B cell (primary cell): ENCODE data around the gene MAP2K6. TPM values are rescaled to one million over a fixed set of nuclear protein-coding genes. Genes with fewer than 3 reads are reported as not detected.
A peak's percentile ranks its signal among the peaks of the same experiment; 100 is the strongest.

ENCODE experiments used
- ATAC-seq: fragments of 200-7000 bp; cut with Tn5 transposase; one replicate; pipeline ENCODE4 v1.10.0; 2021; ENCODE audit warnings: low read depth, mild to moderate bottlenecking, moderate number of reproducible peaks, moderate library complexity
- CTCF ChIA-PET: fragments of 350-600 bp; sonication (Branson Sonifier 250); formaldehyde crosslinking; loops from one replicate; lab custom pipeline; 2021; ENCODE audit warnings: antibody characterized with exemption, inconsistent platforms; lab: Charles Lee
- POLR2A ChIA-PET: fragments of 350-600 bp; sonication (Branson Sonifier 250); formaldehyde crosslinking; loops from one replicate; lab custom pipeline; 2021; ENCODE audit warnings: antibody characterized with exemption; lab: Charles Lee
- DNase-seq: peaks from one replicate; pipeline ENCODE4 v3.0.0; 2013
- H2AFZ ChIP-seq: 2 replicates; pipeline ENCODE4 v1.6.1; 2012; ENCODE audit warnings: mild to moderate bottlenecking, low read depth, low read length; ENCODE audit not compliant: insufficient read depth, poor library complexity, severe bottlenecking
- H3K27ac ChIP-seq, 2 donors: 1 replicate in 1 of 2; 2 replicates in 1 of 2; pipeline ENCODE4 v1.5.1; 2012 to 2013; ENCODE audit warnings: low read length in 2 of 2, mild to moderate bottlenecking in 2 of 2, moderate library complexity in 1 of 2
- H3K27me3 ChIP-seq, 4 experiments: fragments of 200-600 bp in 1 of 4; sonication (generic) in 1 of 4; replicated peaks in 1 of 4; 1 replicate in 2 of 4; 2 replicates in 2 of 4; pipeline versions ENCODE4 v1.6.1 to v1.7.0; 2013 to 2016; ENCODE audit warnings: low read length in 3 of 4, mild to moderate bottlenecking in 2 of 4, mixed read lengths in 1 of 4, moderate library complexity in 1 of 4; ENCODE audit not compliant: insufficient read depth in 4 of 4, control insufficient read depth in 3 of 4; ENCODE audit errors: control extremely low read depth in 1 of 4
- H3K36me3 ChIP-seq, 2 experiments: replicated peaks in 1 of 2; 1 replicate in 1 of 2; 2 replicates in 1 of 2; pipeline versions ENCODE4 v1.6.1 to v1.7.1; 2013; ENCODE audit warnings: low read length in 1 of 2; ENCODE audit not compliant: insufficient read depth in 2 of 2, control insufficient read depth in 1 of 2; ENCODE audit errors: control extremely low read depth in 1 of 2, extremely low read depth in 1 of 2
- H3K4me1 ChIP-seq, 2 donors: fragments of 200-600 bp in 1 of 2; sonication (generic) in 1 of 2; 1 replicate in 1 of 2; 2 replicates in 1 of 2; pipeline versions ENCODE4 v1.5.1 to v1.6.1; 2013 to 2017; ENCODE audit warnings: low read length in 2 of 2; ENCODE audit not compliant: control insufficient read depth in 2 of 2, insufficient read depth in 2 of 2
- H3K4me2 ChIP-seq: replicated peaks from 2 replicates; pipeline ENCODE3; 2012; ENCODE audit warnings: mild to moderate bottlenecking, low read depth, low read length; ENCODE audit not compliant: poor library complexity, severe bottlenecking
- H3K4me3 ChIP-seq, 5 experiments: fragments of 200-600 bp in 1 of 5; sonication (generic) in 1 of 5; 1 replicate in 3 of 5; 2 replicates in 2 of 5; pipeline versions ENCODE4 v1.5.1 to v1.7.0; 2011 to 2016; ENCODE audit warnings: low read length in 4 of 5, mild to moderate bottlenecking in 4 of 5, low read depth in 2 of 5, control low read depth in 1 of 5, moderate library complexity in 1 of 5; ENCODE audit not compliant: insufficient read depth in 1 of 5; ENCODE audit errors: control extremely low read depth in 1 of 5, extremely low read depth in 1 of 5
- H3K79me2 ChIP-seq: fragments of 200-600 bp; sonication (generic); one replicate; pipeline ENCODE4 v1.6.0; 2016; ENCODE audit warnings: low read length; ENCODE audit not compliant: control insufficient read depth, insufficient read depth
- H3K9ac ChIP-seq: fragments of 200-600 bp; sonication (generic); 2 replicates; pipeline ENCODE4 v1.6.1; 2017; ENCODE audit warnings: mild to moderate bottlenecking, low read length, moderate library complexity
- H3K9me3 ChIP-seq, 3 donors: one replicate each; pipeline versions ENCODE4 v1.6.1 to v1.7.1; 2013; ENCODE audit warnings: low read length in 2 of 3; ENCODE audit not compliant: control insufficient read depth in 2 of 3, insufficient read depth in 1 of 3; ENCODE audit errors: control extremely low read depth in 1 of 3
- H4K20me1 ChIP-seq: 2 replicates; pipeline ENCODE4 v1.6.0; 2012; ENCODE audit warnings: mild to moderate bottlenecking, low read length; ENCODE audit not compliant: insufficient read depth, control insufficient read depth, poor library complexity, severe bottlenecking
- H3K27ac Mint-ChIP-seq: one replicate; pipeline ENCODE4 v1.8.0; 2021; ENCODE audit warnings: mixed read lengths
- H3K27me3 Mint-ChIP-seq: one replicate; pipeline ENCODE4 v1.8.0; 2021; ENCODE audit warnings: mixed read lengths
- H3K4me1 Mint-ChIP-seq: one replicate; pipeline ENCODE4 v1.8.0; 2021; ENCODE audit warnings: mixed read lengths
- H3K4me3 Mint-ChIP-seq: one replicate; pipeline ENCODE4 v1.8.0; 2021; ENCODE audit warnings: mixed read lengths
- H3K9me3 Mint-ChIP-seq: one replicate; pipeline ENCODE4 v1.8.0; 2022; ENCODE audit warnings: mixed read lengths; ENCODE audit not compliant: insufficient read depth
- EZH2 ChIP-seq: IDR thresholded peaks from 2 replicates; pipeline ENCODE4 v1.6.1; 2012; ENCODE audit warnings: borderline replicate concordance, low read depth, mild to moderate bottlenecking, moderate library complexity, low read length; ENCODE audit not compliant: insufficient read depth, poor library complexity, severe bottlenecking
- WGBS: methylation state at CpG from one replicate; pipeline ENCODE4 v1.1.5; 2013; ENCODE audit warnings: missing lambda C conversion rate; ENCODE audit not compliant: insufficient coverage; 5-methylcytosine and 5-hydroxymethylcytosine counted together
- intact Hi-C: fragments of 100-400 bp; cut with micrococcal nuclease; formaldehyde crosslinking; loops from one replicate; pipeline ENCODE4 v1.10.0; 2022
- polyA plus RNA-seq: library from polyadenylated mRNA; depleted of rRNA; stranded (reverse); fragments of >200 nt; gene quantifications from 2 replicates; pipeline ENCODE4 v1.2.3, GENCODE V29; 2012
- total RNA-seq, 2 donors: library from RNA; stranded (reverse); fragments of 120-200 nt in 1 of 2; gene quantifications; 1 replicate in 1 of 2; 2 replicates in 1 of 2; pipeline versions ENCODE4 v1.2.3 to v1.2.4, GENCODE V29; 2013 to 2022
- TF ChIP-seq, protein P1 (sequence below): fragments of 200-600 bp; IDR thresholded peaks from one replicate; pipeline ENCODE4 v1.8.0; 2022; ENCODE audit warnings: antibody characterized with exemption, mild to moderate bottlenecking

The MAP2K6 gene
- total and polyA plus RNA-seq, 2 donors (not counting 1 experiment from before 2014, with no cell fraction given): 2.4 to 7.7 TPM

DNA sequence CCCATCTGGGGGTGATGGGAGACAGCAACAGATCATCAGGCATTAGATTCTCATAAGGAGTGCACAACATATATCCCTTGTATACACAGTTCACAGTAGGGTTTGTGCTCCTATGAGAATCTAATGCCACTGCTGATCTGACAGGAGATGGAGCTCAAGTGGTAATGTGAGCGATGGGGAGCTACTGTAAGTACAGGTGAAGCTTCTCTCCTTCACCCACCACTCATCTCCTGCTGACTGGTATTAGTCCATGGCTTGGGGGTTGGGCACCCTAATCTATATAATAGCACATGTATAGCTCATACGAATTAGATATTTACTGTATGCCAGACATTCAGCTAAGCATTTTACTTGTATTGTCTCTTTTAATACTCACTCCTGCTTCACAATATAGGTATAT is 101.7 kb downstream of the MAP2K6 start:
- H3K27ac ChIP-seq: no peak overlapping the region
- ATAC-seq (no peak), DNase-seq (no peak)
- peaks cover 0 to 27% (median 15%) of the 10 kb centered on the region in 4 experiments for H3K27me3 ChIP-seq
- no peak overlapping the region for H3K9ac ChIP-seq
- H3K4me1 ChIP-seq: peaks cover 19 to 25% of the 10 kb centered on the region in 2 donors
- no peaks in the 10 kb centered on the region for H4K20me1 ChIP-seq
- POLR2A ChIA-PET: no interaction called here
- Mint-ChIP-seq H3K27ac (no peak overlapping the region), H3K4me3 (peak overlapping the region; percentile 56), H3K4me1 (peaks cover 31% of the 10 kb centered on the region), H3K27me3 (peaks cover 33% of the 10 kb centered on the region), H3K9me3 (no peaks in the 10 kb centered on the region)
- peaks cover 0 to 3% of the 10 kb centered on the region in 2 experiments for H3K36me3 ChIP-seq
- TF ChIP-seq, protein P1, sequence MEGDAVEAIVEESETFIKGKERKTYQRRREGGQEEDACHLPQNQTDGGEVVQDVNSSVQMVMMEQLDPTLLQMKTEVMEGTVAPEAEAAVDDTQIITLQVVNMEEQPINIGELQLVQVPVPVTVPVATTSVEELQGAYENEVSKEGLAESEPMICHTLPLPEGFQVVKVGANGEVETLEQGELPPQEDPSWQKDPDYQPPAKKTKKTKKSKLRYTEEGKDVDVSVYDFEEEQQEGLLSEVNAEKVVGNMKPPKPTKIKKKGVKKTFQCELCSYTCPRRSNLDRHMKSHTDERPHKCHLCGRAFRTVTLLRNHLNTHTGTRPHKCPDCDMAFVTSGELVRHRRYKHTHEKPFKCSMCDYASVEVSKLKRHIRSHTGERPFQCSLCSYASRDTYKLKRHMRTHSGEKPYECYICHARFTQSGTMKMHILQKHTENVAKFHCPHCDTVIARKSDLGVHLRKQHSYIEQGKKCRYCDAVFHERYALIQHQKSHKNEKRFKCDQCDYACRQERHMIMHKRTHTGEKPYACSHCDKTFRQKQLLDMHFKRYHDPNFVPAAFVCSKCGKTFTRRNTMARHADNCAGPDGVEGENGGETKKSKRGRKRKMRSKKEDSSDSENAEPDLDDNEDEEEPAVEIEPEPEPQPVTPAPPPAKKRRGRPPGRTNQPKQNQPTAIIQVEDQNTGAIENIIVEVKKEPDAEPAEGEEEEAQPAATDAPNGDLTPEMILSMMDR: no peak
- TF ChIP-seq EZH2: no peak
- no peaks in the 10 kb centered on the region for H3K79me2 ChIP-seq
- H2AFZ ChIP-seq: no peak overlapping the region
- H3K9me3 ChIP-seq: peaks cover 0 to 3% (median 0%) of the 10 kb centered on the region in 3 donors
- CTCF ChIA-PET: interaction anchor here (0.6 to 1.9 kb wide), 3 partner anchors 9 to 102 kb away, joined by 3 to 8 read pairs (median 3); partner anchors contain the start of gene MAP2K6
- peak overlapping the region; percentile 56 for H3K4me2 ChIP-seq
- intact Hi-C loops: no loop called here
- WGBS: no CpG with 5 or more reads among the region's 2 CpGs
- H3K4me3 ChIP-seq: no peak overlapping the region

DNA sequence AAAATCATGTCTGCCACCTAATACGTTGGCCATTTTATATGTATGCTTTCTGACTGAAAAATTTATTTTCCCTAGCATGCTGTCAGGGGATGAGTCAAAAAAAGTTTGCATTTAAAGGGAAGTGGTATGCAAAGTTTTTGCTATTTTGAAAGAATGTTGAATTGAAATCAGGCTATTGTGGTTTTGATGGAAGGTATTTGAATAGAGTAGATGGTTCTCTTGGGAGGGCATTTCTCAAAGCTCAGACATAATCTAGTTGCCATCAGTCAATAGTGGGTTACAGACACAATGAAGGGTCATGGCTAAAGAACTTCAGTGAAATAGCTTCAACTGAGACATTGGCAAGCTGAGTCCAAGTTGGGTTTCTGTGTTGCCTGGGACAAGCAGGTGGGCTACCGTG is 102.4 kb downstream of the MAP2K6 start:
- CTCF ChIA-PET: interaction anchor here (0.9 to 1.9 kb wide), 2 partner anchors 8 to 102 kb away, joined by 3 to 8 read pairs; partner anchors contain the start of gene MAP2K6
- no peak overlapping the region for H2AFZ ChIP-seq
- TF ChIP-seq EZH2: no peak
- TF ChIP-seq, protein P1: no peak
- H3K27ac ChIP-seq: no peak overlapping the region
- H3K4me1 ChIP-seq: peaks cover 19 to 25% of the 10 kb centered on the region in 2 donors
- H3K4me3 Mint-ChIP-seq: peak overlapping the region; percentile 56
- H3K4me1 Mint-ChIP-seq: peaks cover 31% of the 10 kb centered on the region
- H4K20me1 ChIP-seq: no peaks in the 10 kb centered on the region
- H3K27me3 Mint-ChIP-seq: peaks cover 33% of the 10 kb centered on the region
- DNase-seq (peak; percentile 41), ATAC-seq (peak; percentile 64)
- H3K36me3 ChIP-seq: peaks cover 0 to 3% of the 10 kb centered on the region in 2 experiments
- no peaks in the 10 kb centered on the region for H3K9me3 Mint-ChIP-seq
- H3K79me2 ChIP-seq: no peaks in the 10 kb centered on the region
- H3K9ac ChIP-seq: peak overlapping the region; percentile 25
- POLR2A ChIA-PET: no interaction called here
- 88% methylated on average over 1 of the region's 2 CpGs for WGBS
- peaks cover 0 to 3% (median 0%) of the 10 kb centered on the region in 3 donors for H3K9me3 ChIP-seq
- H3K4me2 ChIP-seq: peak overlapping the region; percentile 56
- intact Hi-C loops: no loop called here
- no peak overlapping the region for H3K27ac Mint-ChIP-seq
- H3K27me3 ChIP-seq: peaks cover 0 to 27% (median 15%) of the 10 kb centered on the region in 4 experiments
- peak overlapping the region in 1 of 5 experiments; percentile 14 for H3K4me3 ChIP-seq
